HG03097 (cell line): ENCODE results near the gene CACNA1B.
"Not testable (repeated sequence)": the region's sequence is repeated elsewhere in the genome, so short reads cannot be mapped to it uniquely, and the experiment has no call there.

Experiments
- ATAC-seq: cut with Tn5 transposase; IDR thresholded peaks from one replicate; pipeline ENCODE4 v1.9.1; 2021; ENCODE audit not compliant: unreplicated experiment, low FRiP score

The CACNA1B gene

DNA sequence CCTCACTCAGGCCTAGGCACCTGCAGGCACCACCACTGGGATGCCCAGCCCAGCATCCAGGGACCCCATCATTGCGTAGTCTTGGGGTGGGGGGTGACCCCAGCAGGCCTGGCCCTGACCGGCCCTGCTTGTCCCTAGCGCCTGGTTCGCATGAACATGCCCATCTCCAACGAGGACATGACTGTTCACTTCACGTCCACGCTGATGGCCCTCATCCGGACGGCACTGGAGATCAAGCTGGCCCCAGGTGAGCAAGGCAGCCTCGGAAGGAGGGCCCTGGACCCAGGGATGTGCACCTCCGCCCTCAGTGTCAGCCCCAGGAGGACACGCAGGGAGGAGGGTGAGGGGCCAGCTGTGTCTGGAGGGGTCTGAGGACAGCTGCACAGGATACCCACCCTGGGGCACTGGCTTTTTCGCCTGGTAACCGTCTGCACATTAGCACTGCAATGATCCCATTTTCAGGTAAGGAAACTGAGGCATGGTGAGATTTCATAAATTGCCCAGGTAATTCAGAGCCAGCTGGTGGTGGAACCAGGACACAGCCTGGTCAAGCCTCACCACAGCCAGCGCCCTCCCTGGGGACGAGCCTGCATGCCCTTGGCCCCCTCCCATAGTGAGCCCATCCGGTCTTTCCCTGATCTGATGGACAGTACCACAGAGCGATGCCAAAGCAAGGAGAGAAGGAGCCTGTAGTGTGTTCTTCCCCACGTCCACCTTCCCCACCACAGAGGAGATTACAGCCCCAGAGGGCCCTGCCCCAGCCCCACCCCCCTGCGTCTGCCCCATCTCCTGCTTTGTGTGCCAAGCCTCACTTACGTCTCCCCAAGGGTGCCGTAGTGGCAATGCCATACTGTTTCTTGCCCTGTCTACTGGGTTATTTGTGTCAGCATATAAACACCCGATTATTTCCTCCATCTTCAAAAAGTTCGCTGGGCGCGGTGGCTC, 228.3 kb downstream of the CACNA1B start:
- ATAC-seq, result no peak

DNA sequence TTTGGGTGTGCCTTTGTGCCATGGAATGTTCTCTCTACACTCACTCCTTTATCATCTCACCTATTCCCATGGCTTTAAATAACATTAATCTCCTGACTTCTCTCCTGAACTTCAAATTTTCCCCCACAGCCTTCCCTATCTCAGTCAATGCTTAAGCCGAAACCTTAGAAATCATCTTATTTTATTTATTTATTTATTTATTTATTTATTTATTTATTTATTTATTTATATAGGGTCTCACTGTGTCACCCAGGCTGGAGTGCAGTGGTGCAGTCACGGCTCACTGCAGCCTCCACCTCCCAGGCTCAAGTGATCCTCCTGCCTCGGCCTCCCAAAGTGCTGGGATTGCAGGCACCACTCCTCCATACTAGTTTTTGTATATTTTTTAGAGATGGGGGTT, 229.5 kb downstream of the CACNA1B start:
- ATAC-seq, result not testable (repeated sequence)

DNA sequence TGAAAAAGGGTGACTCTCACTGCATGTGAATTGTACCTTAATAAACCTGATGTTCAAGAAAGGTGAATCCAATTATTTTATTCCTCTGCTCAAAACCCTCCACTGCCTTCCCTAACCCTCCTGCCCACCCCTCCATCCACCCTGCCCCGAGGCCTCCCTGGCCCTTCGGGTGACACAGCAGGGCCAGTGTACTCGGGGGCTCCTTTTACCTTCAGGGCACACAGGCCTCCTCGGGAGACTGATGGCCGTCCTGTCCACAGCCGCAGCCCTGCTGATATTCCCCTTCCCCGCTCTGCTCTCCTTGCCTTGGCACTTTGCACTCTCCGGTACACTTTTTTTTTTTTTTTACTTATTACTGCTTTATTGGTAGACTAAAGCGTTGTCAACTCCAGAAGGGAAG, 234.0 kb downstream of the CACNA1B start:
- no peak for ATAC-seq

DNA sequence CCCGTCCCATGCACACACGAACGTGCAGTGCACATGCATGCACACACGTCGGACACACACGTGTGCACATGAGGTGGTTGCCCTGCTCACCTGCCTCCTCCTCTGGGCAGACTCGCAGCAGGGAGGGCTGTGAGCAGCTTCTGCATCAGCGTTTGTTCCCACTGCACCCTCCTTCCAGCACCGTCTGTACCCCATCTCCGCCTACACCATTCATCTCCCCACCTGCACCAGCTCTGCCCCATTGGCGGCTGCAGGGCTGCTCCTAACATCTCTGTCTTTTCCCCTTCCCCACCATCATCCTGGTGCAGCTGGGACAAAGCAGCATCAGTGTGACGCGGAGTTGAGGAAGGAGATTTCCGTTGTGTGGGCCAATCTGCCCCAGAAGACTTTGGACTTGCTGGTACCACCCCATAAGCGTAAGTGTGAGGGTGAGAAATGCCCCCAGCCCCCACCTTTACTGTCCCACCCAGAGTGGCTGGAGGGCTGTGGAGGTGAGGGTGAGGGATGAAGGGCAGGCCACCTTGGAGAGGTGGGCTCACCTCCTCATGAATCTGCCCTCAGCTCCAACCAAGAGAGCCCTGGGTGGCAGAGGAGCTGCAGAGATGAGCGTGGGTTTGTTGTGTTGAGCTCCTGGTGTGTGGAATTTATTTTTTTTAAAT, 234.6 kb downstream of the CACNA1B start:
- ATAC-seq, result no peak

DNA sequence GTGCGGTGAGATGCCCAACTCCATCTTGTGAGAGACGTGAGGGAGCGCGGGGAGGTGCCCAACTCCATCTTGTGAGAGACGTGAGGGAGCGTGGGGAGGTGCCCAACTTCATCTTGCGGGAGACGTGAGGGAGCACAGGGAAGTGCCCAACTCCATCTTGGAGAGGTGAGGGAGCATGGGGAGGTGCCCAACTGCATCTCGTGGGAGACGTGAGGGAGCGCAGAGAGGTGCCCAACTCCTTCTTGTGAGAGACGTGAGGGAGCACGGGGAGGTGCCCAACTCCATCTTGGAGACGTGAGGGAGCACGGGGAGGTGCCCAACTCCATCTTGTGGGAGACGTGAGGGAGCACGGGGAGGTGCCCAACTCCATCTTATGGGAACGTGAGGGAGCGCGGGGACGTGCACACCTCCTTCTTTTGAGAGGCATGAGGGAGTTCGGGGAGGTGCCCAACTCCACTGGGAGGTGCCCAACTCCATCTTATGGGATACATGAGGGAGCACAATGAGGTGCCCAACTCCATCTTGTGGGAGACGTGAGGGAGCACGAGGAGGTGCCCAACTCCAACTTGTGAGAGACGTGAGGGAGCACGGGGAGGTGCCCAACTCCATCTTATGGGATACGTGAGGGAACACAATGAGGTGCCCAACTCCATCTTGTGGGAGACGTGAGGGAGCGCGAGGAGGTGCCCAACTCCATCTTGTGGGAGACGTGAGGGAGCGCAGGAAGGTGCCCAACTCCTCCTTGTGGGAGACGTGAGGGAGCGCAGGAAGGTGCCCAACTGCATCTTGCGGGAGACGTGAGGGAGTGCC, 235.4 kb downstream of the CACNA1B start:
- ATAC-seq, result no peak

DNA sequence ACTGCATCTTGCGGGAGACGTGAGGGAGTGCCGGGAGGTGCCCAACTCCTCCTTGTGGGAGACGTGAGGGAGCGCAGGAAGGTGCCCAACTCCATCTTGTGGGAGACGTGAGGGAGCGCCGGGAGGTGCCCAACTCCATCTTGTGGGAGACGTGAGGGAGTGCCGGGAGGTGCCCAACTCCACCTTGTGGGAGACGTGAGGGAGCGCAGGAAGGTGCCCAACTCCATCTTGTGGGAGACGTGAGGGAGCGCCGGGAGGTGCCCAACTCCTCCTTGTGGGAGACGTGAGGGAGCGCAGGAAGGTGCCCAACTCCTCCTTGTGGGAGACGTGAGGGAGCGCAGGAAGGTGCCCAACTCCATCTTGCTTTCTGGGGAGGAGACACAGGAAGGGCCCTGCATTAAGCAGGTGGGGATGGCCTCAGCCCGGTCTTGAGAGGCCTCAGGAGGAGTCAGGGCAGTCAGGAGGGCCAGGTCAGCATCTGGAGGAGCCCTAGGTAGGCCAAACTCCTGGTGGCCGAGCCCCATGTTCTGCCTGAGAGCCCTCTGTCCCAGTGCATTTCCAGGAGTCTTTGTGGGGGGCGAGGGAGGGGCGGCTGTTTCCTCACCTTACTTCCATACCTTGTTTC, 236.2 kb downstream of the CACNA1B start:
- ATAC-seq, result not testable (repeated sequence)

DNA sequence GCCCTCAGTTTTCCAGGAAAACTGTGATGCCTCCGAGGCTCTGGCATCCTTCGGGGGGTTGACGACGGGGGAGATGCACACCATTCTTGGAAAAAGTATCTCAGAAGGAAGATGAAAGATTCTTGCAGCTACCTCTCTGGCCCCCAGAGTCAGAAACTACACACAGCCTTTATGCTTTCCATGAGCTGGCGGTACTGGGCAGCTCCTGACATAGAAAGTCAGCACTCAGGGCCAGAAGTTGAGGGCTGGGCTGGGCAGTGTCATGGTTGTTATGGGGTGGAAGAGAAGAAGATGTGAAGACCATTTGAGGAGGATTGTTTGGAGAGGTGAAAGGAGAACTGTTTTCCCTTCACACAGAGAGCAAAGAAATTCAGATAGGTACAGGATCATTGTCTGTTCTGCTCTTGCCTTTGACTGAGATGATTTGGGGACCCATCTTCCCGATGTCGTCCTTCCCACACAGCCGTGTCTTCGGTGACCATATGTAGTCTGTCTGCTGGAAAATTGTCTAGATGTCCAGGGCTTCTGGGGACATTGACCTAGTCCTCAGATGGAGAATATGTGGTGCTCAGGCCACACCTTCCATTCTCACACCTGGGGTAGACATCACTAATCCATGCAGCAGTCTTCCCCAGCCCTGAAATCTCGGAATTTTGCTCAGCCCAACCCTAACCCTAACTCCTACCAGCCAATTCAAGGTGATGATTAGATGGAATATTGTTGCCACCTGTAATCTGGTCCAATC, 237.1 kb downstream of the CACNA1B start:
- ATAC-seq, result no peak

DNA sequence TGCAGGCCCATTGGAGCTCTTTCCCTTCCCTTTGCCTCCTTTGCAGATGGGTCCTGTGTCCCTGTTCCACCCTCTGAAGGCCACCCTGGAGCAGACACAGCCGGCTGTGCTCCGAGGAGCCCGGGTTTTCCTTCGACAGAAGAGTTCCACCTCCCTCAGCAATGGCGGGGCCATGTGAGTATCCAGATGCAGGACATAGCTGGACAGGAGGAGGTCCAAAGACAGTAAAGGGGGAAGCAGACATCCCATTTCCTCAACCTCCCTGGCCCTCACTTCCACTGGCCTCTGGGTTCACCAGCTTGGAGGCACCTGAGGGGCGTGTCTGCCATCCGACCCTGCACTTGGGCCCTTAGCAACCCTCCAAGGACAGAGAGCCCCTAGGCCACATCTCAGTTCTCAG, 237.9 kb downstream of the CACNA1B start:
- no peak for ATAC-seq

DNA sequence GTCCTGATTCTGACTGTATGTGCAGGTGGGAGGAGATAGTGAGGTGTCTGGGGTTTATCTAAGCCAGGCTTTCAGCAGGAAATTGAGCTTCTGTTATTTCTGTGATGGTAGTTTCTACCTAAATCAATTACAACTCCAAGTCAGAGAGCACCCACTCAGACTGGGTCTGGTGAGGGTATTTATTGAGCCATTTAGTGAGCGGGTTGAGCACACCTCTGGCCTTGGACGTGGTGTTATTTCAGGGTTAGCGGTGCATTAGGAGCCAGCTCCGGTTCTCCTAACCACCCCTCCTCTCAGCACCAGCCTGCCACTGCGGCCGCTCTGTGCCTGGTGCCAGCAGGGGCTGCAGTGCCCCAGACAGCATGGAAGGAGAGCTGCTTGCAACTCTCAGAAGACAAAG, 238.9 kb downstream of the CACNA1B start:
- no peak for ATAC-seq

DNA sequence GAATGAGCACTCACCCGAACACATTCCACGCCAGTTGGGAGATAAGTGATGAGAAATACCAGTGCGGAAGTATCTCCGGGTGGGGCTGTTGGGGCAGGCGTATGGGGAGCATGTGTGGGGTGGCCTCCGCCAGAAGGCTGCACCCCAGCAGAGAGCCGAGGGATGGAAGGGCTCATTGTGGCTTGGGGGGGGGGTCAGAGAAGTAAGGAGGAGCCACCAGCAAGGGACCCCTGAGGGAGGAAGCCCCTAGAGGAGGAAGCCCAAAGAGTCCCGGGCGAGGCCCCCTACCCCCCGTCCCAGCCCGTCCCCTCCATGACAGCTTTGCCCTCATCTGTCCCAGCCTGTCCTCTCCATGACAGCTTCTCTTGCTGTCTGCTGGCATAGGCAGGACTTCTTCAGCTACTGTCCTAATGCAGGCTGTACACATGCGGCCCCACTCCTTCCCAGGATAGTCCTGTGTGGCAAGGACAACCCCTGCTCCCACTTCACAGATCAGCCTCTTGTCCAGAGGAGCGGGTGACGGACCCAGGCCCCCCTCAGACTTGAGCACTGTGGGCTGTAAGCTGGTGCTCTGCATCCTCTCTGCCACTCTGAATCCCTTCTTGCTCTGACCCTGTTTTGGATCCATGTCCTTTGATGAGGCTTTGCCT, 239.6 kb downstream of the CACNA1B start:
- ATAC-seq, result no peak

DNA sequence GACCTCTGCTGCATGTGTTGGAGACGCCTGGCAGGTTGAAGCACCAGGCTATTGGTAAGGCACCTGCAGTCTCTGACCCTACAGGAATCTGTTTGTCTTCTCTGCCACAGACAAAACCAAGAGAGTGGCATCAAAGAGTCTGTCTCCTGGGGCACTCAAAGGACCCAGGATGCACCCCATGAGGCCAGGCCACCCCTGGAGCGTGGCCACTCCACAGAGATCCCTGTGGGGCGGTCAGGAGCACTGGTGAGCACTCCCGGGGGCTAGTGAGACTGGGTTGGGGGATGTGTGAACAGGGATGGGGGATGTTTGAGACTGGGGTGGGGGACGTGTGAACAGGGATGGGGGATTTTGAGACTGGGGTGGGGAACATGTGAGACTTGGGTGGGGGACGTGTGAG, 240.3 kb downstream of the CACNA1B start:
- ATAC-seq, result no peak

DNA sequence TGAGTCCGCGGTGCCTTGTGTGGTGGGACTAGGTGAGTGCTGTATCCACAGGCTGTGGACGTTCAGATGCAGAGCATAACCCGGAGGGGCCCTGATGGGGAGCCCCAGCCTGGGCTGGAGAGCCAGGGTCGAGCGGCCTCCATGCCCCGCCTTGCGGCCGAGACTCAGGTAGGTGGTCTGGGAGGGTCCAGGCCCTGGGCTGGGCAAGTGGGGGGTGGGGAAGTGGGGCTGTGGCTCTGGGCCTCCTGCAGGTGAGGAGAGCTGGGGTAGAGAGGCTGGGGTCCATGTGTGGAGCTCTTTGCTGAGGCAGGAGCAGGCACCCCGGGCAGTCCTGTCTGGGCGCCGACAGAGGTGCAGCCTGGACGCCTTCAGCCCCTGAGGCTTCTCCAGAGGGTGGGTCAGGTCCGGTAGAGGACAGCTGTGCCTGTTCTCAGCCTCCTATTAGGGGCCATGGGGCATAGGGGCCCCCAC, 241.1 kb downstream of the CACNA1B start:
- no peak for ATAC-seq

DNA sequence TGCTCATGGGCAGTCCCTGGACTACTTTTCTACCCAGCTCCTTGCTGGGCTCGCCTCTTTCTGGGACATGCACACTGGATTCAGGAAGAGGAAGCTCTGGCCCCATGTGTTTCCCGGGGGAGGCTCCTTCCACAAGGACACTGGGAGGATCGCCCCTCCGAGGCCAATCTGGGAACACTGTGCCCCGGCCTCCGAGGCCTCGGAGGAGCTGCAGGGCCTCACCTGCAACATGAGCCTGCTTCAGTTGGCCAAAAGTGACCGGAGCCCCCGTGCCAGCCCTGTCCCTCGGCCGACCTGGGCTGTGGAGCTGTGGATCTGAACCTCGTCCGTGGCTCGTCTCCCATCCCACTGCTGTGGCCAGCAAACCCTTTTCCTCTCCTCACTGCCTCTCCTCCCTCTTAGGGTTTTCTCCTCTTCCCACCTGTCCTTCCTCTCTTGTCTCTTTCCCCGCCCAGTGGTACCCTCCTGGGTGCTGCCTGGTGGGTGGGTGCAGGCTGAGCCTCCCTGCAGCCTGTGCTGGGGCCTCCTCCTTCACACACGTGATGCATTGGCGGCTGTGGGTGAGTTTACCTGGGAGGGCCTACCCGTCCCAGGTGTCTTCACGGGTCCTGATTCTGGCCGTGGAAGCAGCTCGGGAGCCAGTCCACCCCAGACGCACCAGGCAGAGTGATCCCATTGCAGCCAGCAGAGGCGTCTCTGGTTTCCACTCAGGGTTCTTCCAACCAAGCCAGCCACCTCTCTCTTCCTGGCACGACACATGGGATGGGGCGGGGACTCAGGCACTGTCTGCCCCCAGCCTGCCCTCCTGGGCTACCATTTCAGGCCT, 241.8 kb downstream of the CACNA1B start:
- ATAC-seq, result no peak

DNA sequence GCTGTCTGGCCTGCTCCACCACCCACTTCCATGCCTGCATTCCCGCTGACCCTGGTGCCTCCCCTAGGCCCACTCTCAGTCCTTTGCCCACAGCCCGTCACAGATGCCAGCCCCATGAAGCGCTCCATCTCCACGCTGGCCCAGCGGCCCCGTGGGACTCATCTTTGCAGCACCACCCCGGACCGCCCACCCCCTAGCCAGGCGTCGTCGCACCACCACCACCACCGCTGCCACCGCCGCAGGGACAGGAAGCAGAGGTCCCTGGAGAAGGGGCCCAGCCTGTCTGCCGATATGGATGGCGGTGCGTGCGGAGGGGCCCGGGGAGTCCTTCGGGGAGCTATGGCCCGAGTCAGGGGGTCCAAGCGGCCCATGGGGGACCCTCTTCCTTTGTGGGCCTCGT, 242.5 kb downstream of the CACNA1B start:
- ATAC-seq, result no peak

DNA sequence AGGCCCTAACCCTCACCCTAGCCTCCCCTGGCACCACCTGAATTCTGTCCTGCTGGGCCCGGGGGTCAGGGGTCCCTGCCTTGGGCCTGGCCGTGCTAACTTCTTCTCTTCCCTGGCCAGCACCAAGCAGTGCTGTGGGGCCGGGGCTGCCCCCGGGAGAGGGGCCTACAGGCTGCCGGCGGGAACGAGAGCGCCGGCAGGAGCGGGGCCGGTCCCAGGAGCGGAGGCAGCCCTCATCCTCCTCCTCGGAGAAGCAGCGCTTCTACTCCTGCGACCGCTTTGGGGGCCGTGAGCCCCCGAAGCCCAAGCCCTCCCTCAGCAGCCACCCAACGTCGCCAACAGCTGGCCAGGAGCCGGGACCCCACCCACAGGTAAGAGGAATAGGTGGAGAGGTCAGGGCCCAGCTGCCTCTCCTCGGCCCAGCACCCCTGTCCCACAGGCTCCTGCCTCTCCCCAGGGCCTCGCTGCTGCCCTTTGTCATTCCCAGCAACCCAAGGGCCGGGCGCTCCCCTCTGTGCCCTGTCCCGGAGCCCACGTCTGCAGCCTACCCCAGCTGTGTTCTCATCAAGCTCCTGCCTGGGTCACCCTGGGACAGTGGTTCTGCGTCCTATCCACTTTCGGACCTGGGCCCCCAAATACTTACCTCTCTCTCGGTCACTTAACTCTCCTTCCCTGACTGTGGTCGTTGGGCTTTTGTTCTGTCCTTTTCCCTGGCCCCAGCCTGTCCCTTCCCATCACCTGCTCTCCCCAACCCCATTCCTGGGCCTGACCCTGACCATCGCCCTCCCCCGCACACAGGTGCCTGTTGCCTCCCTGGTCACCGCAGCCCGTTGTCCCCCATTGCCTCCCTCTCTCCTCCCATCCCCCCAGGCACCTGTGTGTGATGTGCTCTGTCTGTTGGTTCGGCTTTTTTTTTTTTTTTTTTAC, 243.2 kb downstream of the CACNA1B start:
- no peak for ATAC-seq

DNA sequence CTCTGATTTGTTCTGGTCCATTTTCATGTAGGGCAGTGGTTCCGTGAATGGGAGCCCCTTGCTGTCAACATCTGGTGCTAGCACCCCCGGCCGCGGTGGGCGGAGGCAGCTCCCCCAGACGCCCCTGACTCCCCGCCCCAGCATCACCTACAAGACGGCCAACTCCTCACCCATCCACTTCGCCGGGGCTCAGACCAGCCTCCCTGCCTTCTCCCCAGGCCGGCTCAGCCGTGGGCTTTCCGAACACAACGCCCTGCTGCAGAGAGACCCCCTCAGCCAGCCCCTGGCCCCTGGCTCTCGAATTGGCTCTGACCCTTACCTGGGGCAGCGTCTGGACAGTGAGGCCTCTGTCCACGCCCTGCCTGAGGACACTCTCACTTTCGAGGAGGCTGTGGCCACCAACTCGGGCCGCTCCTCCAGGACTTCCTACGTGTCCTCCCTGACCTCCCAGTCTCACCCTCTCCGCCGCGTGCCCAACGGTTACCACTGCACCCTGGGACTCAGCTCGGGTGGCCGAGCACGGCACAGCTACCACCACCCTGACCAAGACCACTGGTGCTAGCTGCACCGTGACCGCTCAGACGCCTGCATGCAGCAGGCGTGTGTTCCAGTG, 244.0 kb downstream of the CACNA1B start:
- no peak for ATAC-seq

DNA sequence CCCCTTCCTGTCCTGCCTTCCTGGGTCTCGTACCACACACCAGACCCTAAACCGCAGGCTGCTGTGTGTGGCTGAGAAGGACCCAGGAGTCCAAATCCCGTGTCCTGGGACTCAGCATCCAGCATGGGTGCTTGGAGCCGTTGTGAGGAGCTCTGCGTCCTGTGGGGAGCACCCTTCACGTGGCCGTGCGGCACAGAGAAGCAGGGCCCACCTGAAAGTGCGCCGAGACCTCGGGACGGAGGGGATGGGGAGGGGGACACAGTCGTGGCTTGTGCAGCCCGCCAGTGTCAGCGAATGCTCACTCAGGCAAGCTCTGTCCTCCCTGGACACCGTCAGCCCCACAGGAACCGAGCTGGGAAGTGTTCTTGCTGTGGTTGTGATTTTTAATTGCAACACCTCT, 244.6 kb downstream of the CACNA1B start:
- ATAC-seq, result no peak
